DOHH2 (cell line): ENCODE data around the gene LOXHD1.

Experiments
- EZH2phosphoT487 ChIP-seq: fragments of 200-600 bp; sonication (generic); IDR thresholded peaks from 2 replicates; pipeline ENCODE4 v1.6.1; 2017; ENCODE audit warnings: borderline replicate concordance, mild to moderate bottlenecking, antibody characterized with exemption, low read length, moderate library complexity, mixed read lengths
- TF ChIP-seq, protein P1 (sequence below): fragments of 200-600 bp; sonication (generic); IDR thresholded peaks from one replicate; pipeline ENCODE4 v1.5.1; 2014; ENCODE audit warnings: antibody characterized with exemption, mild to moderate bottlenecking, low read depth, low read length; ENCODE audit not compliant: poor library complexity, severe bottlenecking

DNA sequence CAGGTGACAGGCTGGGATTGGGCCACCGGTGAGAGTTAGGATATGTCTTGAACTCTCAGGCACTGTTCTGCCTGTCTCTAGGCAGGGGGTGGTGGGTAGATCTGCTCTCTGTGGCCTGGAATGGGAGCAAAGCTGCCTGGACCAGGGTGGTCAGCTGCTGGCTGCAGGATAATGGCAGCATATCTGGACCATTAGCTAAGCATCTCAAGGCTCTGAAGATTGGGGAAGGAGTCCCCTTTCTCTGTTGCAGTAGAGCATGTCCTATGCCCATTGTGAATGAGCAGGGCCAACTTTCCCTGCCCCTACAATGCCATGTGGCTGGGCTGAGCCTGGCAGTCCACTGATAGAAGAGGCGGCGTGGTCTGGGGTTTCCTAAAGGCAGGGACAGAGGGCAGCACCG is 34.6 kb downstream of the LOXHD1 start:
- TF ChIP-seq, protein P1, sequence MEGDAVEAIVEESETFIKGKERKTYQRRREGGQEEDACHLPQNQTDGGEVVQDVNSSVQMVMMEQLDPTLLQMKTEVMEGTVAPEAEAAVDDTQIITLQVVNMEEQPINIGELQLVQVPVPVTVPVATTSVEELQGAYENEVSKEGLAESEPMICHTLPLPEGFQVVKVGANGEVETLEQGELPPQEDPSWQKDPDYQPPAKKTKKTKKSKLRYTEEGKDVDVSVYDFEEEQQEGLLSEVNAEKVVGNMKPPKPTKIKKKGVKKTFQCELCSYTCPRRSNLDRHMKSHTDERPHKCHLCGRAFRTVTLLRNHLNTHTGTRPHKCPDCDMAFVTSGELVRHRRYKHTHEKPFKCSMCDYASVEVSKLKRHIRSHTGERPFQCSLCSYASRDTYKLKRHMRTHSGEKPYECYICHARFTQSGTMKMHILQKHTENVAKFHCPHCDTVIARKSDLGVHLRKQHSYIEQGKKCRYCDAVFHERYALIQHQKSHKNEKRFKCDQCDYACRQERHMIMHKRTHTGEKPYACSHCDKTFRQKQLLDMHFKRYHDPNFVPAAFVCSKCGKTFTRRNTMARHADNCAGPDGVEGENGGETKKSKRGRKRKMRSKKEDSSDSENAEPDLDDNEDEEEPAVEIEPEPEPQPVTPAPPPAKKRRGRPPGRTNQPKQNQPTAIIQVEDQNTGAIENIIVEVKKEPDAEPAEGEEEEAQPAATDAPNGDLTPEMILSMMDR: no peak
- TF ChIP-seq EZH2phosphoT487: no peak
